EH (cell line): Measurements from ENCODE around the gene HRH2.
"Not testable (repeated sequence)": the region's sequence is repeated elsewhere in the genome, so short reads cannot be mapped to it uniquely, and the experiment has no call there.

Source experiments
- DNase-seq: peaks from one replicate; pipeline ENCODE4 v3.0.0-alpha.2; 2015; ENCODE audit warnings: low read depth

Gene HRH2

DNA sequence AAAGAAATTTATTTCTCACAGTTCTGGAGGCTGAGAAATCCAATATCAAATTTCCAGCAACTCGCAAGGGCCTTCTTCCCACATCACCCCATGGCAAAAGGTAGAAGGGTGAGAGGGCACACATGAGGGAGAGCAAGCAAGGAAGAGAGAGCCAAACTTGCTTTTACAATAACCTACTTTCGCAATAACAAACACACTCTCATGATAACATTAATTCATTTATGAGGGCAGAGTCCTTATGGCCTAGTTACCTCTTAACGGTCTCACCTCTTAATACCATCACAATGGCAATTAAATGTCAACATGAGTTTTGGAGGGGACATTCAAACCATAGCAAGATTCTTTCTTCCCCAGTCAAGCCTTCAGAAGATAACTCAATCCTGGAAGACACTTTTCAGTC, 11.6 kb upstream of the HRH2 start:
- no peak for DNase-seq

- no peak for DNase-seq
Observed at GRCh38 chr5:175649967-175650366, 7.9 kb upstream of the HRH2 start.

GRCh38 chr5:175650430-175651205, 7.3 kb upstream of the HRH2 start:
- not testable (repeated sequence) for DNase-seq

GRCh38 chr5:175652741-175653663, 4.9 kb upstream of the HRH2 start:
- DNase-seq = peak; percentile 11

DNA sequence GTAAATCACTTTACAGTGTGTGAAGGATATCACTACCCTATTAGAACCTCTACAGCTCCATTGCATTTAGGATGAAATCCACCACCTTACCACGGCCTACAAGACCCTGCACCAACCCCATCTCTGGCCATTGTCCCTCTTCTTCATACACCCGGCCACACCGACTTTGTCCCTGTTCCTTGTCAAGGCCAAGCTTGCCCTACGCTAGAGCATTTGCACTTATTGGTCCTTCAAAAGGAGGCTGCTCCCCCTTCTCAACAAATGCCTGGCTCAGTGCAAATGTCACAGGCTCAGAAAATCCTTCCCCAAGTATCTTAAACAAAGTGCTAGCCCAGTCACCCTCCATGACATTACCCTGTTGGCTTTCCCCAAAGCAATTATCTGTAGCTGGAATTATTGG, 4.1 kb upstream of the HRH2 start:
- no peak for DNase-seq

- DNase-seq = no peak
Observed at GRCh38 chr5:175654339-175654738, 3.5 kb upstream of the HRH2 start.

- DNase-seq = no peak
Observed at GRCh38 chr5:175654807-175655206, 3.1 kb upstream of the HRH2 start.

GRCh38 chr5:175655411-175655810, 2.5 kb upstream of the HRH2 start:
- no peak for DNase-seq

DNA sequence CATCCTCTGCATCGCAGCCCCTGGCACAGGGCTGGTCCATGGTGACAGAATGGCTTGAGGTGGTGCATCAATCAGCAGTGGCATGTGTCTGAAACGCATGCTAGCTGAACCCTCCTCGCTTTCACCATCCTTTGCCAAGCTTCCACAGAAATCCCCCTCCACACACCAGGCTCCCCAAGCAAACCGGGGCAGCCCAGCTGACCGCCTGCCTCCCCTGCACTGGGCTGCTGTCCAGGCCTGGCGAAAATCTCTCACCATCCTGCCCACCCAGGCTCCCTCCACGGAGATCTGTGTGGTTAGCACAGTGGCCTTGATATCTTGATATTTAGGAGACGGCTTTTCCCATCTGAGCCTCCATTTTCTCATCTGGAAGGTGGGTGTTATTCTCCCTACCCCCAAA, 905 bp upstream of the HRH2 start:
- DNase-seq = no peak

- DNase-seq = no peak
Observed at GRCh38 chr5:175658299-175659145, 651 bp downstream of the HRH2 start.

DNA sequence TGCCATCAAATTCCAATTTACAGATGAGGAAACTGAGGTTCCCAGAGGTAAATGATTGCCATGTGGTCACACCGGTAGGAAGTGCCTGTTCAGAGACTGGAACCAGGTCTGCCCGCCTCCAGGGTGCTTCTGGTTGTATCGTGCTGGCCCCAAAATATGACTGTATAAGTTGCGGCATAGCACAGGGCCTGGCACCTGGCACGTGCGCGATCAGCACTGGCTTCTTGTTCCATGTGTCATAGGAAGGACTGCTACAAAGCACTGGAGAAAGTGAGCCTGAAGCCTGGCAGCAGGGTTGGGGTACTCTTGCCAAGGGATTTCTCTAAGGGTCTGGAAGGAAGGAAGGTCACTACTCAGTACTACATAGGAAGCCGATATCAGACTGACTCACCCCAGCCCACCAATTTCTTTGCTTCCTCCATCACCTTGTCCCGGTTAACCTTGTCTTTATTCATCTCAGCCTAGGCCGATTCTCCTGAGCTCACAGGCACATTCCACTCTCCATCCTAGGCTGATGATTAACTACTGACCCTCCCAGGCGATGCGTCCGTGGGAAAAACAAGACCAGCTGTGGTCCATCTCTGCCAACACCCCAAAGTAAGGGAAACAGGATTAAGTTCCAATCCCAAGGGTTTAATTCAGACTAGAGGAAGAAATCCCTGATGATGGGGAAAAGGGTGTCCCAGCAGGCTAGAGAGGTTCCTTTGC, 1.8 kb downstream of the HRH2 start:
- DNase-seq = no peak

DNA sequence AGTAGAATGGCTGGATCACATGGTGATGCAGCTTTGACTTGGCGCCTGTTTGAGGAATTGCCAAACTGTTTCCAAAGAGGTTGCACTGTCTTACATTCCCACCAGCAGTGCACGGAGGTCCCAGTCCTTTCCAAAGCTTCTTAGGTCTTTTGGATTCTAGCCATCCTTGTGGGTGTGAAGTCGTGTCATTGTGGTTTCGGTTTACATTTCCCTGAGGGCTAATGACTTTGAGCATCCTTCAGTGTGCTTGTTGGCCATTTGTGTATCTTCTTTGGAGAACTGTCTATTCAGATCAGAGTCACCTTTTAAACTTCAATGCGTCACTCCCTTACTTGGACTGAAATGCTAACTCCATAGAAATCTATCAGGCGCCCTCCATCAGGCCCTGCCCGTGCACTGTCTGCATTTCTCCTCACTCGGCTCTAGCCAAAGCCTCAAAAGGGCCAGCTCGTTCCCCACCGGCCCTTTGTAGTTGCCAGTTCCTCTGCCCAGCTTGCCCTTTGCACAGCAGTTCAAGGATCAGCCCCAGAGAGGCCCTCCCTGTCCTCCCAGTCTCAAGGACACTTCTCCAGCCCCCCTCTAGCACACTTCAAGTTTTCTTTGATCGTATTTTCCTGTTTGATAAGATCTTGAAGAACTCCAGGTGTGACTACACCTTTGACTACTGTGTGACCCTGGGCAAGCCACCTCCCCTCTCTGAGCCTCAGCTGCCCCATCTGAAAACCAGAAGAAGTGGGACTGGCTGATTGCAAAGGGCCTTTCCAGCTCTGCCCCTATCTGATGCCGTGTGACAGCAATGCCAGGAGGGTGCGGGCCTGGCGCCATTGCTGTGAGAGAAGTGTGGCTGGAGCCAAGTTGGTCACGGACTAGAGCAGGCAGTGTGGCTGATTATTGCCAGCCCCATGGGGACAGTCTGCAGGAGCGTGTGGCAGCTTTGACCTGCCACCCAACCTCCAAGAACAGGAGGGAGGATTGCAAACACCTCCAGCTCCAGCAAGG, 5.6 kb downstream of the HRH2 start:
- DNase-seq = no peak

GRCh38 chr5:175664723-175665122, 6.9 kb downstream of the HRH2 start:
- DNase-seq = no peak

DNA sequence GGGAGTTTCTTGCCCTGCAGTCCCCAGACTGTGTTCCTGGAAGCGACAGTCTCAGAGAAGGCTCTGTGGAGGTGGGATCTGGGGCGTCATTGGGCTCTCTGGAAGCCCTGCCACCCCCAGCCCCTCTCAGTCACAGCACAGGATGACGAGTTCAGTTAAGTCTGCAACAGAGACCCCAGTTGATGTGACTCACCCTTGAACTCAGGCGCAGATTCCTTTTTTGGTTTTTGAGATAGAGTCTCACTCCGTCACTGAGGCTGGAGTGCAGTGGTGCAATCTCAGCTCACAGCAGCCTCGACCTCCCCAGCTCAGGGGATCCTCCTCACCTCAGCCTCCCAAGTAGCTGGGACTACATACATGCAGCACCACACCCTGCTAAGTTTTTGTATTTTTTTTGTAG, 8.3 kb downstream of the HRH2 start:
- no peak for DNase-seq

DNA sequence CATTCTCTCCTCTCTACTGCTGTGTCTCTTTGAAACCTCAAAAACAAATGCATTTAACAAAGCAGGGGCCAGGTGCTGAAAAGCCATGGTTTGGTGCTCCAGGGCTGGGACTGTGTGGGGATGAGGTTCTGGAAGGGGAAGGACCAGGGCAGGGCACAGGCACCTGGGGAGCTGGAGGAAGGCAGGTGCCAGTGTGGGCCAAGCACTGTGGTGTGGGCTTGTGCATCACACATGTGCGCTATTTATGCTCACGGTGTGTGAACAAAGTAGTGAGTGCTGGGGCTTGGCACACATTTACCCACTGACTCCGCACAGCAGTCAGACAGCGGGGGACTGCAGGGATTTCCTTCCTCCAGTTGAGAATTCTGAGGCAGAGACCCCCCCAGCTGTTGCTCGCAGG, 10.1 kb downstream of the HRH2 start:
- DNase-seq = no peak

- no peak for DNase-seq
Observed at GRCh38 chr5:175670372-175670771, 12.5 kb downstream of the HRH2 start.

DNA sequence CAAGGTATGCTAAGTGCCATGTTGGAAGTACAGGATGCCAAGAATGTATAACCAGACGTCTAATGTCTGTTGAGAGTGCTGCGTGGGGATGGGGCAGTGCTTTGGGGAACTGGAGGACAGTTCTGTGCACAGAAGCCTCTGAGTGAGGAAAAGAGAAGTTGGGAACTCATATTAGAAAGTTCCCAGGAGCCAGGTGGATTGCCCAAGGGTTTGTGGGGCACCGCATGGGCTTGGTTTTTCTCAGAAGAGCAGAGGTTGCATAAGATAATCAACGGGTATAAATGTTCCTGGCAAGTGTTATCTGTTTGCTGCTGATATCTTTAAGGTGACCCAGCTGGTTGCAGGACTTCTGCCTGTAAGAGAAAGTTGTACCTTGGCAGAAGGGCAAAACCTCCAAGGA, 13.1 kb downstream of the HRH2 start:
- no peak for DNase-seq

- DNase-seq = no peak
Observed at GRCh38 chr5:175672976-175673648, 15.2 kb downstream of the HRH2 start.

GRCh38 chr5:175674731-175675346, 17.0 kb downstream of the HRH2 start:
- no peak for DNase-seq
